Amniotic epithelial cell (primary cell): ENCODE results near the gene CFAP46.
"Not testable (repeated sequence)": the region's sequence is repeated elsewhere in the genome, so short reads cannot be mapped to it uniquely, and the experiment has no call there.

ENCODE experiments used
- DNase-seq: peaks from one replicate; pipeline ENCODE4 v3.0.0-alpha.2; 2010; ENCODE audit warnings: low read depth

CFAP46 gene

DNA sequence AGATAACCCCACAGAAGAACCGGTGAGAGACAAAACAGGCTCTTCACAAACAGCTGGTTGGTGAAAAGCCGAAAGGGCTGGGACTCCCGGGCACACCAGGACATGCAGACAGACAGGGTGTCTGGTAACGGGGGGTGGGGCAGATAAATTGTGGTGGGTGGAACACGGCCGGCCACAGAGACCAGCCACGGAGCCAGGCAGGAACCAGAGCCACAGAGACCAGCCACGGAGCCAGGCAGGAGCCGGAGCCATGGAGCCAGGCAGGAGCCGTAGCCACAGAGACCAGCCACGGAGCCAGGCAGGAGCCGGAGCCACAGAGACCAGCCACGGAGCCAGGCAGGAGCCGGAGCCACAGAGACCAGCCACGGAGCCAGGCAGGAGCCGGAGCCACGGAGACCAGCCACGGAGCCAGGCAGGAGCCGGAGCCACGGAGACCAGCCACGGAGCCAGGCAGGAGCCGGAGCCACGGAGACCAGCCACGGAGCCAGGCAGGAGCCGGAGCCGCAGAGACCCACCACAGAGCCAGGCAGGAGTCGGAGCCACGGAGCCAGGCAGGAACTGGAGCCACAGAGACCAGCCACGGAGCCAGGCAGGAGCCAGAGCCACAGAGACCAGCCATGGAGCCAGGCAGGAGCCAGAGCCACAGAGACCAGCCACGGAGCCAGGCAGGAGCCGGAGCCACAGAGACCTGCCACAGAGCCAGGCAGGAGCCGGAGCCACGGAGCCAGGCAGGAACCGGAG, 116.4 kb downstream of the CFAP46 start:
- DNase-seq: not testable (repeated sequence)

DNA sequence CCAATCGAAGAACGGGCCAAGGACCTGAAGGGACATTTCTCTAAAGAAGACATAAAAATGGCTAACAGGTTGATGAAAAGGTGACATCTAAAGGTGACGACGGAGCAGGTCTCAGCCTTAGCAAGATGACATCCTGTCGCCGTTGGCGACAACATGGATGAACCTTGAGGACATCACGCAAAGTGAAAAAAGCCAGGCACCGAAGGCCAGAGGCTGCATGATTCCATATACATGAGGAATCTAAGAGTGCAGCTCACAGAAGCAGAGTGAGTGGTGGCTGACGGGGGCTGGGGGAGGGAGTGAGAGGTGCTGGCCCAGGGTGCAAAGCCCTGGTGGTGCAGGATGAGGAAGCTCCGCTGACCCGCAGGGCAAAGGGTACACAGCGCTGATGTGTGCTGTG, 122.3 kb downstream of the CFAP46 start:
- no peak for DNase-seq

DNA sequence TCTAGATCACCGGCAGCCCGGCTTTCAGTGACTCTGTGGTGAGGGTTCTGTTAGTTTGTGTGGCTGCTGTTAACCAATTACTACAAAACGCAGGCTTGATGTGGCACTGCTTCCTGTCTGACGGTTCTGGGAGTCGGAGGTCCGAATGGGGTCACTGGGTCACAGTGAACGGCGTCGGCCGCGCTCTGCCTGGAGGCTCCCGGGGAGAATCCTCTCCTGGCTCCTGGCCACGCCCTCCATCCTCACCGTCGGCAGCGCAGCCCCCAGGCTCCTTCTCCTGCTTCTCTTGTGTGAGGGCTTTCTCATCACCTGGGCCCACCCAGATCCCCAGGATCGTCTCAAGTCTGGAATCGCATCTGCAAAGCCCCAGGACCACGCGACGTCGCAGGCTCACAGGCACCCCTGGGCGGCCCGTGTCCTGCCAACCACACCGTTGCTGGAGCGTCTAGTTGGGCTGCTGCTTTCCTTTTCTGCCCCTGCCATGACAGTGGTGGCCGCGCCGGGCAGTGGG, 124.6 kb downstream of the CFAP46 start:
- DNase-seq: no peak

DNA sequence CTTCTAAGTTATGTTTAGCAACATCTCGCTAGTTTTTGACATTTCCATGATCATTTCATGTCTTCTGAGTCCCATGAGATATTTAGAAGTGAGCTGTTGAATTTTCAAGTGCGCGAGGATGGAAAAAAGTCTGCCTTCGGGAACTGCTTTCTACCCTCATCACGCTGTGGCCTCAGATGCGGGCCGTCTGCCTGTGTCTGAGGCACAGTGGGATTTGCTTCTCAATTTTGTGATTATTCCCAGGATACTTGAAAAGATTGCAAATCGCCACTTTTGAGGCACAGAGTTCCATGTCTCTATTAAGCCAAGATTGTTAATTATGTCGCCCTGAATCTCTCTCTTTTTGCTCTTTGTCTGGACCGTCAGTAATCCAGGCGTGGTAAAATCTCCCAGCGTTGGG, 125.7 kb downstream of the CFAP46 start:
- no peak for DNase-seq

DNA sequence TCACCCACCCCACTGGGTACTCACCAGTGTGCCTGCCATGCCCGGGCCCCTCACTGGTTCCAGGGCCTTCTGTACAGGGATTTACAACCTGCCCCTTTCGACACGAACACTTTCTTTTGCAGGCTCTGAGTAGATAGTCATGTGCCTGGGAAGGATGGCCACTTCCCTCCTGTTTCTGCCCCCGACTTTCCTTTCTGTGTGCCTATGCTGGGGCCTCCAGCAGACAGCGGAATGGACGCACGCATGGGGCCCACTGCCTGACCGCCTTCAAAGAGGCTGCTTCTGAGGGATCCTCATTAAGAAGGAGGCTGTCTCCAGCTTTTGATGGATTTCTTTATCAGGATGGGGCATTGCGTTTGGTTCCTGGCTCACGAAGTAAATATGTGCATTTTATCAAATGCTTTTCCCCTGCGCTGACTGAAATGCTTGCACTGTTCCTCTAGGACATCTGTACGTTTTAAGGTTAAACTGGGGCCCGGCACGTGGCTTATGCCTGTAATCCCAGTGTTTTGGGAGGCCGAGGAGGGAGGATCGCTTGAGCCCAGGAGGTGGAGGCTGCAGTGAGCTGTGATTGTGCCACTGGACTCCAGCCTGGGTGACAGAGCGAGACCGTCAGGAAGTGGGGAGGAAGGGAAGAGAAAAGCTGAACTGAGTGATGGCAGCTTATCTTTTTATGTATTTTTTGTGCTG, 127.1 kb downstream of the CFAP46 start:
- DNase-seq: no peak

DNA sequence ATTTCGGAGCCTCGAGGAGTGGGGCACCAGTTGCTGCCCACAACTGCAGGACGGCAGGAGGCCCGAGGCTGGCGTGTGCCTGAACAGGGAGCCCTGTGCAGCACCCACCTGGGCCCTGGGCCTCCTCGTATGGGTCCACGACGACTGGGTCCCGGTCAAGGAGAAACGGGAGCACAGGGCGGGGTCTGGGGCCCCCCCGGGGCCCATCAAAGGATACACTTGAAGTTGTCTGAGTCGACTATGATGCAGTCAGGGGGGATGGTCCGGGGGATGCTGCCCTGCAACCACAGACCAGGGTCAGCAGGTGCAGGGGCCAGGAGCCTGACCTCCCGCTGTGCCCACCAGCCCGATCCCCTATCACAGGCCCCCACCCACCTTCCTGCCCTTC, 127.9 kb downstream of the CFAP46 start:
- no peak for DNase-seq

DNA sequence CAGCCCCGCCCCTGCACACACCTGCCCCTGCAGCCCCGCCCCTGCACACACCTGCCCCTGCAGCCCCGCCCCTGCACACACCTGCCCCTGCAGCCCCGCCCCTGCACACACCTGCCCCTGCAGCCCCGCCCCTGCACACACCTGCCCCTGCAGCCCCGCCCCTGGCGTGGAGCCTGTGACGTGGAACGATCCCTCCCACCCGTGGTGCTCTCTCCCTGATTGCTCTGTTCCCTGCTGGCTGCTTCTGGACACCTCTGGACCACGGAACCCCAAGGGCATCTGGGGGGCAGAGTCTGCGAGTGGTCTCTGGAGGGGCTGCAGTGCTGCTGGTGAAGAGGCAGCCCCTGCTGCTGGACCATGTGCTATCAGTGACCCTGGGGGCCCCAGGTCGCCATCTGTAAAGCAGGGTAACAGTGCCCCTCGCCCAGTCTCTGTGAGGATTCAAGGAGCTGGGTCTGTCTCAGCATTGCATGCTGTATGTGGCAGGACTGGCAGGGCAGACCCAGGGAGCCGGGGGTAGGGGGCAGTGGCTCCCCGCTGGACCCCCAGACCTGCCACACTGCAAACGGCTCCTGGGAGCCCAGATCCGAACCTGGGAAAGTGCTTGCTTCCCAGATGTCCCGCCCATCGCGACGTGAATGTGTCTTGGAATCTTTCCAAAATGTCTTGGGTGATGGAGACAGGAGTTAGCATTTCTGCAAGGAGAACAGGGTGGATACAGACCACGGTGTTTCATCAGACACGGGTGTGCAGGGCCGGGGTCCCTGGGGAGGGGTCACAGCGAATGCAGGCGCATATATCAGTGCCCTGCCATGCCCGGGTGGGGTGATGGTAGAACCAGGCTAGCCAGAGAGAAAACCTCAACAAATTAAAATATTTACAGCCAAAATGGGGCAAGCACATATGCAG, 128.6 kb downstream of the CFAP46 start:
- no peak for DNase-seq

DNA sequence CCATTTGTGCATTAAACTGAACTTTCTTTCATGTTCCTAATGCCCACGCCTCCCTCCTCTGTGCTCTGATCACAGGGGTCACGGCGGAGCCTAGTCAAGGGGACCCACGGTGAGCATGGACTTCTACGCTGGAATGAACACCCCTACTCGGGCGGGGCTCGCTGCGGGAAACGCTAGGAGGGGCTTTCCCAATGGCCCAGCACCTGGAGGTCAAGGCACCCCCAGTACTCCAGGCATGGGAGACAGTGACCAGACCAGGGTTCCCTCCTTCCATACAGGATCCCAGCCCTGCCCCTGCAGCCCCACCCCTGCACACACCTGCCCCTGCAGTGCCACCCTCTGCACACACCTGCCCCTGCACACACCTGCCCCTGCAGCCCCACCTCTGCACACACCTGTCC, 129.4 kb downstream of the CFAP46 start:
- no peak for DNase-seq

DNA sequence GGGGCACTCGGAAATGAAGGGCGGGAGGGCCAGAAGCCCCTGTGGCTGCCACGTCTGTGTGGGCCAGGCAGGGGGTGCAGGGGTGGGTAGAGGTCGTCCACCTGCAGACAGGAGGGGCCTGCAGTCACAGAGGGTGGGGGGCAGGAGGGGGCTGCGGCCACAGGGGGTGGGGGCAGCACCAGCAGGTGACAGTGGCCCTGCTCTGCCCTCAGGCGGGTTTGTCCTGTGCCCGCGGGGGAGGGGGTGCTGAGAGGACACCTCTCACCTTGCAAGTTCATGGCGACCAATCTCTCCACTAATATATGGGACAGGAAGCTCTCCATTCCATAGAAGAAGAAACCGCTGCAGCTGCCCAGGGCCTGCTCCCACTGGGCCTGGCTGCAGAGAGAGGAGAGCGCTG, 129.8 kb downstream of the CFAP46 start:
- no peak for DNase-seq

DNA sequence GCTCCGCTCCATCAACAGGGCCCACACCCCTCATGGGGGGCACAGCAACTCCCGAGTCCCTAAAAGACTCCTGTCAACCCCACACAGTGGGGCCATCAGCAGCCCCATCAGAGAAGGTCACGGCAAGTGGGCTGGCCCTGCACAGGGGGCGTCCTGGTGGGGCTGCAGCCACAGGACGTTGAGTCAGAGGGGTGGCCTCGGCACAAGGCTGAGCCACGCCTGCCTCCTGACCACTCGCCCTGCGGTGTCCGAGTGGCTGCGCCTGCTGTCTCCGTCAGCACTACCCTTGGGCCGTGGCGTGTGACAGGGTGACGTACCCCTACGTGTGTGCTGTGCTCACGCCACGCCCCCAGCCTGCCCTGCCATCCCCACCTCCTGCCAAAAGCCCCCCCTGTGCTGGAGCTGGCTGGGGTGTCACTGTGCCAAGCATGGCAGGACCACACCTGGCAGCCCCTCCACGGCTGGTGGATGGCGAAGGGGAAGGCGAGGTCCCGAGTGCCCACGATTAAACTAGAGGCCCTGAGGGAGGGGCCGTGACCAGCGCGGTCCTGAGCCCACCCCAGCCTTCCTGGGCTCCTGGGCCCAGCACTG, 130.4 kb downstream of the CFAP46 start:
- no peak for DNase-seq

DNA sequence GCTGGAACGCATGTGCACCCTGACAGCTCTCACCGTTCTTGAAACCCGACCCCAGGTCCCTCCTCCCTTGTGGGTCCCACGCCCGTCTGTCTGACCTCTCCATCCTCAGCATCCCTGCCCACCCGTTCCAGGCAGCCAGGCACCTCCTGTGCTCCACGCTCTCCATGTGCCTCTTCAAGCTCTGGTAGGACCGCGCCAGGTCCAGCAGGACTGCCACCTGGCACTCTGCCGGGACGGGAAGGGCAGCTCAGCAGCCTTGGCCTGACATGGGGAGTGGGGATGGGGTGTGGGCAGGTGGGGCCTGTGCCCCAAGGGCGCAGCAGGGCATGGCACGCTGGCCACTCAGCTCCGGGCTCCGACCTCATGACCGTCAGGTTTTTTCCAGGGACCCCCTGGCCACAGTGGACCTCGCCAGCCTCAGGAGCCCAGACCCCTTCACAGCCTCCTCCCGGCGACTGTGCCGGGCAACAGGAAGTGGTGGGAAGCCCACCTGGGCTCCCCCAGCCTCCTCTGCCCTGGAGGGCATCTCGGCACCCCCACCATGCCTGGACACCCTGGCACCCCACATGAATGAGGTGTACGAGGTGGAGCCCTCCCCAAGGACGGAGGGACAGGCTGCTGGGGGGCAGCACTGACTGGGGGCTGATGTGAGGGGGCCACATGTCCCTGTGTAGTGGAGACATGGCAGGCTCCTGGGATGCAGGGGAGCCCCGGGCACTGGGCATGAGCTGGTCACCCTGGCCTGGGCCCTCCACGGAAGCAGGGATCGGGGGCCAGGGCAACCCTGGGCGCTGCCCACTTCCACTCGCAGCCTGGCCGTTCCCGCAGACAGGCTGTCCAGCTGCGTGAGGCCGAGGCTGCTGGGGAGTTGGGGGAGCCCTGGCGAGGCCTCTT, 131.3 kb downstream of the CFAP46 start:
- no peak for DNase-seq

DNA sequence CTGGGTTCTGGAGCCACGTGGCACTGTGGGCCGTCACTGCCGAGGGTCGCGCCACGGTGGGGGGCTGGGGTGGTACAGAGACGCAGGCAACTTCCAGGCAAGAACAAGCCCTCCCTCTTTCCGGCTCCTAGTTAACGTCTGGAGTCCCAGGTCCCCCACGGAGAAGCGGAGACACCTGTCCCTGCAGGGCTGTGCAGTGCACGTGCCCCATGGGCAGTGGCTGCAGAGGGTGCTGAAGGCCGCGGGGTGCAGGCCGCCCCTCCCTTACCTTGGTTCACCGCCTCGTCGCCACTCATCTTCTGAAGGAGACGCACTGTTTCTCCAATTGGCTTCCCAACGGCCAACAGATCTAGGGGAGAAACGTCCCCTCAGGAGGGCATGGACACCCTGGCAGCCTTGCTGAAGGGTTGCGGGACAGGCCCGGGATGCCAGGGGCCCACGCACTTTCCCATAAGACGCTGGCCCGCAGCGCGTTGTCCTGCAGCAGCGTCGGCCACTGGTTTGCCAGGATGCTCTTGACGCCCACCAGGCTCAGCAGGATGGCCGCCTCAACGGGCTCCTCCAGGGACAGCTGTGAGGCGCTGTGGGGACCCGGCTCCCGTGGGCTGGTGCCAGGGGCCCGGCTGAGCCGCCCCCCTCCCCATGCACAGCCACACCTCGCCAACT, 132.1 kb downstream of the CFAP46 start:
- no peak for DNase-seq

DNA sequence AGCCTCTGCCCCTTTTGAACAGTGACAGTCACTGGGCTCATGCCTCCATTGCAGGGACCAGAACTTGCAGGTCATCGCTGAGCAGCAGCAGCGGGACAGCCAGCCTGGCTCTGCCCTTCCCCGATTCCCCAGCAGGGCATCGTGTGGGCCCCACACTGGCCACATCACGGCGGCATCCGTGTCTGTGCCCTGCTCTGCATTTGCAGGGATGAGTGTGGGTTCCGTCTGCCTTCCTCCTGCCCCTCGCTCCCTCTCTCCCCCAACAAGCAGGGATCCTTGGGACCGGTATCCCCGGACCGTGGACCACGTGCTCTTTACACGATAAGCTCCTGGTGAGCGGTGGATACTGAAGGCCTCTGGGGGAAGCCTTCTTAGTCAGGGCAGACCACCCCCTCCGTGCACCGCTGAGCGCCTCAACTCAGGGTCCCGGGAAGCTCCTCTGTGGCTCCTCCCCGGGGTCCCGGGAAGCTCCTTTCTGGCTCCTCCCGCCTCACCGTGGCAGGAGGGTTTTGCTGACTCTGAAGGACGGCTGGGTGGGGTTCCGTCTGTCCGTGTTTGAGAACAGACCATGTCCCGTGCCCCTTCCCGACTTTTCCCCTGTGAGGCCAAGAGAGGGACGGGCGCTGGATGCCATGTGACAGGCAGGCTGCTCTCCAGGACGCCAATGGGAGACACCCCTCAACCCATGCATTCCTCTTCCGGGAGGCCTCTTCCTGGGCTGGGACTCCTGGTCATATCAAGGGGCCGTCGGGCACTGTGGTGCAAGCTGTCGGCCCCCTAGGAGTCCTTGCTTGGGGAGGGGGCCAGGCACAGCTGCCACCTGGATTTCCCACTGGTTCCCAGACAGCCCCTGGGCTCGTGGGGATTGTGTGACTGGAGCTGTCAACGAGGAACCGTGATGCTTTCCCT, 132.9 kb downstream of the CFAP46 start:
- DNase-seq: no peak

DNA sequence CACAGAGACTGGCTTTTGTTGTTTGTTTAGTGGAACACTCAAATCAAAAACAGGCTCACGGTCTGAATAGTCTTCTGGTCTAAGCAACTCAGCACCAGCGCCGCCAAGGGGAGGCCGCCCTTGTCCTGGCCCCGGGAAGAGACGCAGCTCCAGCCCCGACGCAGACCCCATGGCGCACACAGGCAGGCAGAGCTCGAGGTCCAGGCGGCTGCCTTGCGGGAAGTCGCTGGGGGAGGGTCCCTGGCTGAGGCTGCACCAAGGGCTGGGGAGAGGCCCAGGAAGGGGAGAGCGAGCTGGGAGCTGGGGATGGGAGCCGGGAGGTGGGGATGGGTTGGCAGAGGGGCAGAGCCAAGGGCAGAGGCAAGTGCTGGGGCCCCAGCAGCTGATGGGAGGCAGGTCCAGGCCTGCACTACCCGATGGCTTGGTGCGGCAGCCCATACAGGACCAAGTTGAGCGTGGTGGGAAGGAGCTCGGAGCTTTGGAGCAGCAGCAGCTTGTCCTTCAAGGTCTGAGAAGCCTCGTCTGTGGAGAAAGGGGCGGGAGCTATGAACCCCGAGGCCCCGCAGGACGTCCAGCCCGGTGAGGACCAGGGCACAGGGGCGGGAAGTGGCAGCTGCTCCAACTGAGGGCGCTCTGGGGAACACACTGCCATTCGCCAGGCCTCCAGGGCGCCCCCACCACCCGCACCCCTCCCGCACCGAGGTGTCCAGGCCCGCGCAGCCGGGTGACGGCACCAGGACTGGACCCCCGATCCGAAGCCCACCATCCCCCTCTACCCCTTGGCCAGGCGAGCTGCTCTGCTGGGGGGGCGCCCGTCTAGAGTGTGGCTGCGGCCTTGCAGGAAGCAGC, 133.8 kb downstream of the CFAP46 start:
- no peak for DNase-seq

DNA sequence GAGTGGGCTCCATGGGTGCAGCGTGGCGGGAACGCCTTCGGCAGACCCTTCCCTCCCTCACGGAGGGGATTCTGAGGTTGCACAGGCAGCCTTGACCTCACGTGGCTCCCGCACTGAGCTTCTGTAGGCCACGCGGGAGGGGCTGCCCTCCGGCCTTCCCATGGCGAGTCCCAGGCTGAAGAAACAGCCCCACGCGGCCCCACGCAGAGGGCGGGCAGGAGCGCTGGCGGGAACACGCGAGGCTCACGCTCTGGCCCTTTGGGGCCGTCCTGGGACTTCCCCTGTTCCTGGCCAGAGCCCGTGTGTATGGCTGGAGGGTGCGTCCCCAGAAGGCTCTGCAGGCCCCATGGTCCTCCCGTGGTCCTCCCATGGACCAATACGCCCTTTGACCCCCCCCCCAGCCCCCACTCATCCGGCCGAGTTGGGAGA, 134.7 kb downstream of the CFAP46 start:
- DNase-seq: no peak

DNA sequence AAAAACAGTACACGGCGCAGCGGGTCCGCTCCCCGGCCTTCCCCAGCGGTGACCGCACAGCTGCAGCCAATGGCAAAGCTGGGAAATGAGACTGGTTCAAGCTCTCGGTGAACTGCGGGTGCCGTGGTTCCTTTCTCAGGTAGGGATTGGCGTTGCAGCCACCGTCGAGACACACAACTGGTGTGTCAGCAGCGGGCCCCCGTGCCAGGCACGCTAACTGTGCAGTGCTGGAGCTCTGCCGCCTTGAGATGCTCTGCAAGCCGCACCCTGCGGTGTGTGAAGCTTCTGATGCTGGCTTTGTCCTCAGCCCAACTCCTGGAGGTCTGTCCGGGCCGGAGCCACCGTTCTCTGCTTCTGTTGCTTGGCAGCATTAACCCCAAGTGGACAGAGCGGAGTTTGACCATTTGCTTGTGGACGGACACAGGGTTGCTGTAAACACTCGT, 135.8 kb downstream of the CFAP46 start:
- no peak for DNase-seq

DNA sequence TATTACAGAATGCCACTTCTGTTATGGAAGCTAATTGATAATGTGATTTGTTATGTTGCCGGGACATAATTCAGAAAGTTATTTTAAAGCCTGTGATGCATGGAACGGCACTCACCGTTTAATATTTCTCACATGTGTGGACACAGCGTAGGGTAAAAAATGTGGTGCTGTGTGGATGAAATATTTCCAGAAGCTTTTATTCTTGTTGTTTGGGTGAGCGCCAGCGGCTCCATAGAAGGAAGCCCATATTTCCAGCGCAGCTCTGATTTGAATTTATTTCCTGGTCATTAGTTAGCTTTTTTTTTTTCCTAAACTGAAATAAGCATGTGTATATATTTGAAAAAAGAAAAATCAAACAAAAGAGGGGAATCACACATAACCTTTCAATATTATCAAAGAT, 136.3 kb downstream of the CFAP46 start:
- DNase-seq: no peak

DNA sequence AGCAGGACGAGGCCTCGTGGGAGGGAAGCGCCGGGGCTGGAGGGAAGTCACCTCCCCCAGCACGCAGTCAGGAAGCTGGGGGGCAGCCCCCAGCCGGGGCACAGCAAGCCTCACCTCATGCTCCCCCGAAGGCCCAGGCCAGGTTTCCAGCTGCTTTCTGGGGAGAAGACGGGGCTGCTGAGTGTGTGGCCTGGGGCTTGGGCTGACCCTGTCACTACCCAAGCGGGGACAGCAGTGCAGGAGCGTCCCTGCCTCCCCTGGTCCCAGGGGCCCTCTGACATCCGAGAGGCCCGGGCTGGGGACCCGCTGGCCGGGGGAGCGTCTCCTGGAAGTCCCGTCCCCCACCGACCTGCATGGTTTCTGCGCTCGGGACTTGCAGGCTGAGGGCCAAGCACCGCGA, 136.8 kb downstream of the CFAP46 start:
- no peak for DNase-seq
